ENCODE data around the gene MAP3K8.
"Not testable (repeated sequence)": the region's sequence is repeated elsewhere in the genome, so short reads cannot be mapped to it uniquely, and the experiment has no call there.

Gene MAP3K8

DNA sequence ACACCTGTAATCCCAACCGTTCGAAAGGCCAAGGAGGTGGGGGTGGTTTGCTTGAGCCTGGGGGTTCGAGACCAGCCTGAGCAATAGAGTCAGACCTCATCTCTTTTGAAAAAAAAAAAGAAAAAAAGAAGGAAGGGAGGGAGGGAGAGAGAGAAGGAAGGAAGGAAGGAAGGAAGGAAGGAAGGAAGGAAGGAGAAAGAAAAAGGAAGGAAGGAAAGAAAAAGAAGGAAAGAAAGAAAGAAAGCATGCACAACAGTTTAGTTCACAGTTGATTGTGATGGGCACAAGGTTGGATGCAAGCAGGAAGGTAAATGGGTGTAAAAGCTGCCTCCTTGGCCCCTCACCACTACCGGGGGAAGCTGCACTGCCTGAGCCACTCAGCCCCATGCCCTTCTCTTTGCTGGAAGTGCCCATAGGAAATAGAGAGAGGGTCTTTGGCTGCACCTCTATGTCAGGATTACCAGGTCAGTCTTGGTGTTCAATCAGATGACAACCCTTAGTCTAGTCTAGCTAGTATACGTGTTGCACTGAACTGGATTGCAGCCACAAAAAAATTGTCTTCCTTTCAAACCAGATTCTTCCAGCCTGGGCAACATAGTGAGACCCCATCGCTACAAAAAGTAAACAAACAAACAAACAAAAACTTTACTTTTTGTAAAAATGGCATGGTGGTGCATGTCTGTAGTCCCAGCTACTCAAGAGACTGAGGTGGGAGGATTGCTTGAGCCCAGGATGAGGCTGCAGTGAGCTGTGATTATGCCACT, 20.0 kb downstream of the MAP3K8 start:
- FAIRE-seq, result no peak

DNA sequence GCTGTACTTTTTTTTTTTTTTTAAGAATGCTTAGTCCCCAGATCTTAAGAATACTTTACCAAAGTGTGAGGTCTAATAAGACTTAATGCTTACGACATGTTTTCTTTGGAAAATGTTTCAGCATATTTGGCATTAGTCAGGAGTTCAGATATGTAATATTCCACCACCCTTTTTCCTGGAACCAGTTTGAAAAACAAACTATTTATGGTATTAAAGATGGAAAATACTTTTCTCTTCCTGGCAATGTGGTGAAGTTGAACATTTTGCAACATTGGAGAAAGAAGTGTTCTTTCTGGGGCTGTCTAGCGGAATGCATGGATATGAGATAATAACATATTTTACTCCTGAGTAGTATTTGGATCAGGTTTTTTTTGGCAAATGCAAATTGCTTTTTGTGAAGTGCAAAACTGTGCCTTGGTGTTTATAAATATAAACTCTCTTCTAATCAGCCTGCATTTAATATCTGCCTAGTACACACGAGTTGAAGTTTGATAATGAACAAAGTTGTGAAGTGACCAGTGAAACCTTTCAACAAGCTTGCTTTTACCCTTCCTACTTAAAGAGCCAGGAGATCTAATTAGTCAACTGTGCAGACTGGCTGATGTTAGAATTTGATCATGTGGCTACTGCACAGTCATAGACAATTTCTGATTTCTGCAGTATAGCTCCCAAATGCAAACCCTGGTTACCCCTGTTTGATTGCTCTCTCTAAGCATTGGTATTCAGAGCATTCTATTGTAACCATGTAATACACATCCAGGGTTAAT, 20.9 kb downstream of the MAP3K8 start:
- FAIRE-seq, result no peak

DNA sequence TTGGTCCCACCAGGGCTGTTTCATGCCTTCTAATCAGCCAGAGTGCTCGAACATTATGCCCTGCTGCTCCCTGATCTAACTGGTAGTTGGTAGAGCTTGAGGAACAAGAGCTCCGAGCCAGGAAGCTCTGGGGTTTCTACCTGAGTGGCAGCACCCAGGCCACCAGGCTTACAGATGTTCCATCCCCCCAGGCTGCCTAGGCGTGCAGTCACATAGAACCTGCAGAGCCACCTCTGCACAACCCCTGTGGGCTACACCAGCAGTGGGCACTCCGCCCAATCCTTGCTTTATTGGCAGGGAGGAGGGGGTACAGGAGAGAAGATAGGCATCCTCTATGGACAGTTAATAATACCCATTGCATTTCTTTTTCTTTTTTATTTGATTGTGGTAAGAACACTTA, 21.8 kb downstream of the MAP3K8 start:
- no peak for FAIRE-seq

DNA sequence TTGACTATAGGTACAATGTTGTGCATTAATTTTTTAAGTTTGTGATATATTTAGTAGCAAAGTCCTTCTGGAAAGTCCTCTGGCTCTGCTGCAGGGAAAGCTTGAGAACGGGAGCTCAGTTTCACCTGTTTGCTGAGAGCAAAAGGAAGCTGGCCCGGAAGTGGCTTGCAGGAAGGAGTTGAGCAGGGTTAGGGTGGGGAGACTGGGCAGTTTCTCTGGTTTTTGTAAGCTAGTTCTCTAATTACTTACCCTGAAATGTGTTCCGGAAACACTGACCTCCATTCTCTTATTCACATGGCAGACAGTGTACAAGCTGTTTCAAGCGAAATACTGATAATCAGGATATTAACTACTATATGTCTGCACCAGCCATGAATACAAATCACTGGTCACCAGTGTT, 22.3 kb downstream of the MAP3K8 start:
- no peak for FAIRE-seq

DNA sequence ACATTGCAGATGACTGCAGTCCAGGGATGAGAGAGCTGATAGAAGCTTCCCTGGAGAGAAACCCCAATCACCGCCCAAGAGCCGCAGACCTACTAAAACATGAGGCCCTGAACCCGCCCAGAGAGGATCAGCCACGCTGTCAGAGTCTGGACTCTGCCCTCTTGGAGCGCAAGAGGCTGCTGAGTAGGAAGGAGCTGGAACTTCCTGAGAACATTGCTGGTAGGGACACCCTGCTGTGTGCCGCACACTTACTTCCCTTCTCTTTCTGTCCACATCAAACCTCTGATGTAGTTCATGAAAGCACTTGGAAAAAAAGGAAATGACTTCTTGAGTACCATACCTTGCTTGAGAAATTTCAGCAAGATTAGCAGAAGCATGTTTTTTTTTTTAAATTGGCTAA, 25.3 kb downstream of the MAP3K8 start:
- no peak for FAIRE-seq

DNA sequence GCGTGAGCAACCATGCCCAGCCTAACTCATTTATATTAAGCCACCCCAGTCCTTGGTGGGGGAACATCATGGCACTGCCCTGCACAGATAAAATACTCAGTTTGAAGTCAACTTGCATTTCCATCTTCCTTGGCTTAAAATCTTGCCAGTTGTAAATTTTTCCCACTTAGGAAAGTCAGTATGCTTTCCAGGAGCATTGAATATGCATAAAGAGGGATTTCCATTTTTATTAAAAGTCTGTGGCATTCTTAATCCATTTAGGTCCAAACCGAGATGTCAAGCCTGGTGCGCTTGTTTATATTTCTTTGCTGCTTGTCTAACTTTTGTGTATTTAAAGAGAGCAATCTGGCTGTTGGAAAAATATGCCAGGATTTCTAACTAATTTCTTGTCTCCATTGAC, 26.1 kb downstream of the MAP3K8 start:
- no peak for FAIRE-seq

DNA sequence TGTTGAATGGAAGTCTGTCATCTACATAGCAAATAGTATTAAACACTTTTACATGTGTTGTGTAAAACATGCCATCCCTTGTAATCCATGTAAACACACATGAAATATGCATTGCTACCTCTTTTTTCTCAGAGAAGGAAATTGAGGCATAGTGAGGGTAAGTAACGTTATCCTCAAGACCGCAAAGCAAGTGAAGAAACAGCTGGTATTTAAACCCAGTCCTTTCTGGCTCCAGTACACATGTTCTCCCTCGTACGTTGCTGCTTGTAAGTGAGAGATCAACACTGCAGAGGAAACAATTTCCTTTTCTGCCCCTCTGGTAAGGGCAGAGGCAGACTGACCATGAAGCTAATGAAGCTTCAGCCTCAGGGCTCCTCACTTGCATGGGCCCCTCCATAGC, 28.5 kb downstream of the MAP3K8 start:
- FAIRE-seq, result no peak

DNA sequence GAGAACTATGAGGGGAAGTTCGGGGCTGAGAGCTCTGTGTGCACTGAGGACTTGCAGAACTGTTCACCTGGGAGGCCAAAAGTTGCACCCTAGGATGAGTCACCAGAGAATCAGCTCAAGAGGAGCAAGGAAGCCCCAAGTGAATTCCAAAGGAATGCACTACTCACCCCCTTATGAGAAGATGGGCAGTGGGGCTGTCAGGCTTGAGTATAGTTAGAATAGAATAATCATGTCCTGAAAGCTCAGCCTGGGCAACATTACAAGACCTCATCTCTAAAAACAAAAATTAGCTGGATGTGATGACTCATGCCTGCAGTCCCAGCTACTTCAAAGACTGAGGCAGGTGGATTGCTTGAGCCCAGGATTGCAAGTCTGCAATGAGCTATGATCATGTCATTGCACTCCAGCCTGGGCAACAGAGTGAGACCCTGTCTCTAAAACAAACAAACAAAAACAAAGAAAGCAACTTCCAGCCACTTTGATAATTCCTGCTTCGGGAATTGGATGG, 30.0 kb downstream of the MAP3K8 start:
- FAIRE-seq, result no peak

DNA sequence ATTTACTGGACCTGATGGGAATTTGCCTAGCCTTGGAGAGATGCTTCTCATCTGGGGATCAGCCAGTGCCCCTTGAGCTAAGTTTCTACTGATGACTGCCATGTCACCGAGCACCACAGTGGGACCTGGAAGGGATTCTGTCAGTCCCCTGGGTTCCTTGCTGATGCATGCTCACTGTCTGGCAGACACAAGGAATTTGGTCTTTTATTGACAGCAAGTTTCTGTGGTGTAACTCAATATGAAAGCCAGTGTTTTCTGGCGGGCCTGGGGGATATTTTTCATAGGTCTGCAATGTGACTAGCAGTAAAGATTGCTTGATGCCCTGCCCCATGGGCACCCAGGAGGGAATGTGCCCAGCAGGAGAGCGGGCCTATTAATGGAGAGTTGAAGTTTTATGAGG, 30.7 kb downstream of the MAP3K8 start:
- no peak for FAIRE-seq

DNA sequence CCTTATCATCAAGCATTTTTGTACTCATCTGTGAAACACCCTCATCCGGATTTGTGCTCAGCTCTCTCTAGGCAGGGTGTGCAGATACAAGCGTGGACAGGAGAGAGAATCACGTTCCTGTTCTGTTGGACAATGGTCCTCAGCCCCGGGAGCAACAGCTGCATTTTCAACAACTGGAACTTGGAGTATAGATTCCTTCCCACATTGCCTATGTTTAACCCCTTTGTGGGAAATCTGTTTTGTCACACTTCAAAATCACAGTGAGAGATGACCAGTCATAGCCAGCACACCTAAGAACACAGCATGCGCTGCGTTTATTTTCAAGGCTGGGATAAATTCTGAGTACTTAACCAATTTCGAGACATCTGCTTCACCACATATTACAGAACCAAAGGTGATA, 32.5 kb downstream of the MAP3K8 start:
- FAIRE-seq, result no peak

DNA sequence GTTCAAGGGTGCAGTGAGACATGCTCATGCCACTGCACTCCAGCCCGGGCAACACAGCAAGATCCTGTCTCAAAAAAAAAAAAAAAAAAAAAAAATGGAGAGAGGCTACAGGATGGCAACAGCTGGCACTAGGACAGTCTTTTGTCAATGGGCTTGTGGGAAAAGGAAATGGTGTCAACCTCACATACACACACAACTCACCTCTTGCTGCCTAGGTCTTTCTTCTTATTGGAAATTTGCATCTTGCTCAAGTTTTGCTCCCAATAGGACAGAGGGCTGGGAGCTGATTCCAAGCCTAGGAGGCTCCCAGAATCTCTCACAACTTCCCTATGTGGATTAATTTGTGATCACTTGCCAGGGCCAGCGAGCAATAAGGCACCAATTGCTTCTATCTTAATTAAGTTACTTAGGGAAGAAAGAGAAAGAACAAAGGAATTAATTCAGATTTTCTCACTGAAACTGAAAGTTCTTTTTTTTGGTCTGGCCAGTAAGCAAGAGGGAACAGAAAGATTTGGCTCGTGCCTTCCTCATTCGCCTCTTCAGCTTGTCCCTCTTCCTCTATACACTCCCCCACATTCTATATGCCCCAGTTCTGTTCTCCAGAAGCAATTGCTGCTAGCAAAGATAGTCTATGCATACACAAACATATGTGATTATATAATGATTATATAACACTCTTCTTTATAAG, 33.8 kb downstream of the MAP3K8 start:
- FAIRE-seq, result no peak

DNA sequence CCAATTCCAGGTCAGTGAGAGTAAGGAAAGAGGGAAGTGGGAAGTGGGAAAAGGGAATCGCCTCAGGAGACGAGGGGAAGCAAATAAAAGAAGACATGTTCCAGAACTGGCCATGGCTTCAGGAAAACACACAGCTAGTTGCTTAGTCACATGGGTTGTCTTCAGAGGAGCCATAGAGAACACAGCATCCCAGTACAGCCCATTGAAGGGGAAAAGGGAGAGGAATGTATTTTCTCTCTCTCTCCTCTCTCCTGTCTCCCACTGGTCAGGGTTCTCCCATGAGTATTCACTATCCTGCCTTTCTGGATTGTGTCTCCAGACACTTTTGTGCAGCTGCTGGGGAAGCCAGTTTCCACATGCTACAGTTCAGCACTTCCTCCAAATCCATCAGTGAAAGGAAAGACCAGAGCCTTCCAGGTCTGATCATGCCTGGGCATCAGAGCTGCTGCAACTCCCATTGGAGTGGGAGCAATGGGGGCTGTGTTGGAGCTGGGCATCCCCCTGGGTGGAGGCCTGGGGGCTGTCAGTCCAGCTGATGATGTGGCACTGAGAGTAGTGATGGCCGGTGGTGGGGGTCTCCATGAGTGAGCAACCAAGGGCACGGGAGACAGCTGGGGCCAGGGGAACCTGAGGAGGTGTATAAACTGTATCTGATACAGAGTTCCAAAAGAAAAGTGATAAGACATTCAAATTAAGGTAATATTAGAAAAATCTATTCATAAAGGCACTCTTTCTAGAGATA, 38.6 kb downstream of the MAP3K8 start:
- no peak for FAIRE-seq

DNA sequence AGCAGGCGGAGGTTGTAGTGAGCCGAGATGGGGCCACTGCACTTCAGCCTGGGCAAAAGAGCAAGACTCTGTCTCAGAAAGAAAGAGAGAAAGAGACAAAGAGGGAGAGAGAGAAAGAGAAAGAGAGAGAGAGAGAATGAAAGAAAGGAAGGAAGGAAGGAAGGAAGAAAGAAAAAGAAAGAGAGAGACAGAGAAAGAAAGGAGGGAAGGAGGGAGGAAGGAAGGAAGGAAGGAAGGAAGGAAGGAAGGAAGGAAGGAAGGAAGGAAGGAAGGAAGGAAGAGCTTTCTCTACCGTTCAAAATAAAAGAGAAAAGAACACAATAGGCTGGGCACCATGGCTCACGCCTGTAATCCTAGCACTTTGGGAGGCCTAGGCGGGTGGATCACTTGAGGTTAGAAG, 41.5 kb downstream of the MAP3K8 start:
- not testable (repeated sequence) for FAIRE-seq

DNA sequence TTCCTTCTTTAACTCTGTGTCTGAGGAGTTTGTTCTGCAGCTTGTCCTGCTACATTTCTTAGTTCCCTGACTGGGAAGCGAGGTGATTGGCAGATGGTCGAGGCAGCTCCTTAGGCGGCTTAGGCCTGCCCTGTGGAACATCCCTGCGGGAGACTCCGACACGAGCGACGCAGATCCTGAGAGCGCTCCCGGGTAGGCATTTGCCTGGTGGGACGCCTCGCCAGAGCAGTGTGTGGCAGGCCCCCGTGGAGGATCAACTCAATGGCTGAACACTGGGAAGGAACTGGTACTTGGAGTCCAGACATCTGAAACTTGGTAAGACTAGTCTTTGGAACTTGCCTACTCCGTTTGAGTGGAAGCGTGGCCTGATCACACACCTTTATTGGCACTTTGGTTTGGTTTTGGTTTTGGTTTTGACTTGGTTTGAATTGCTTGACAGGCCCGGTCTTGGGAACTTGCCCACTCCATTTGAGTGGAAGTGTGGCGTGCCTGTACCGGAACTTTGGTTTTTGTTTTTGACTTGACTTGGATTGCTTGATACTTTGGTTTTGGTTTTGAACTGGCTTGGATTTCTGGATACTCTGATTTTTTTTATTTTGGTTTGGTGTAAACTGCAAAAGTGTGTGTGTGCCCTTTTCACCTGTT, 42.6 kb downstream of the MAP3K8 start:
- no peak for FAIRE-seq

DNA sequence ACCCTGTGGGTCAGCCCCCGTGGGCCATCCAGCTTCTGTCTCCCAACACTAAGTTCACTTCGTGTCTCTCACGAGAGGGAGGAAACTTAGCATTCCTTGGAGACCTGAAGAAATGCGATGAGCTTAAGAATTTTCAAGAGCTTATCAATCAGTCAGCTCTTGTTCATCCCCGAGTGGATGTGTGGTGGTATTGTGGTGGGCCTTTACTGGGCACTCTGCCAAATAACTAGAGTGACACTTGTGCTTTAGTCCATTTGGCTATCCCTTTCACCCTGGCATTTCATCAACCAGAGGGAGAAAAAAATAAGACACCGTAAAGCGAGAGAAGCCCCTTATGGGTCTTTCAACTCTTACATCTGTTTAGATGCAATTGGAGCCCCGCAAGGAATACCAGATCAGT, 45.5 kb downstream of the MAP3K8 start:
- FAIRE-seq, result not testable (repeated sequence)

DNA sequence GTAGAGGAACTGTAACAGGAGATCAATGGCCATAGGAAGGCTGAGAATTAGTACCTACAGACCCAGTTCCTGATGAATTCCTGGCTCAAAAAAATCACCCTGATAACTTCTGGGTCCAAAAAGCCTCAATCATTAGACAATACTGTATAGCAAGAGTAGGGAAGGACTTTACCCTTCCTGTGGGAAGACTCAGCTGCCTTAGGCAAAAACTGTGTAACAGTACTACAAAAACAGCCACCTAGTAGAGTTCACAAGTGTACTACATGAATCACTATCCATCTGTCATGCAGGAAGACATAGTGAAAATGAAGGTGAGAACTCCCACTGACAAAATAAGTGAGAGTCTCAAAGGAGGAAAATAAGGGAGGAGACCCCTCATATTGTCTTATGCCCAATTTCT, 47.6 kb downstream of the MAP3K8 start:
- no peak for FAIRE-seq

DNA sequence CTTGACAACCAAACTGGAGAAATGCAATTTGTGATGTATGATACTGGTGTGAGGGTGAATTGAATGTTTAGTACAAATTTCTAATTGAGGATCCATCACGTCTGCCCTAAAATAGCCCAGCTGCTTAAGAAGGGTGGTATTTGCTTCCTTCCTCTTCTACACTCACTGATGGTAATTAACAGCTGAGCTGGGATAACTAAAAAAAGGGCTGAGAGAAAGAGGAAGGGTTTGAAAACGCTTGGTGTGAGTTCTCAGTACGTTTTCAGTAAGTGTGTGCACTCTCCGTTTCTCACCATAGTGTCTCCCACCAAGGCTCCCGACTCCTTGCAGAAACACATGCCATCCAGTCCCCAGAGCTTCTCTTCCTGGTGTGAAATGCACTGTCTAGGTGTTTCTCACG, 54.3 kb downstream of the MAP3K8 start:
- no peak for FAIRE-seq

DNA sequence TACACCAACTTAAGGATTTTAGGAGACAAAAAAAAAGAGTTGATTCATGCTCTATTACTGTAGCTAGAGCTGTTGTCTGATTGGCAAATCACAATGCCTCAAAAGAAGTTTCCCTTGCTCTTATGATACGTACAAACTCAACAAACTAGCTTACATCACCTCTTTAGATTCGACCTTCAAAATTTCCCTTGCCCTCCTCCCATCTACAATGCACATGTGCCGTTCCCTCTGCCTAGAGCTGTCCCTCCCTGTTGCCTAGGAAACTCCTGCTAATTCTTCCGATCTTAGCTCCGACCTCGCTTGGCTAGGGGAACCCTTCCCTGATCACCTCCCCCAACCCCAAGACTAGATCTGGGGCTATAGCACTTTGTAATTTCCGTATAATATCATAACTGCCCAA, 55.4 kb downstream of the MAP3K8 start:
- no peak for FAIRE-seq

DNA sequence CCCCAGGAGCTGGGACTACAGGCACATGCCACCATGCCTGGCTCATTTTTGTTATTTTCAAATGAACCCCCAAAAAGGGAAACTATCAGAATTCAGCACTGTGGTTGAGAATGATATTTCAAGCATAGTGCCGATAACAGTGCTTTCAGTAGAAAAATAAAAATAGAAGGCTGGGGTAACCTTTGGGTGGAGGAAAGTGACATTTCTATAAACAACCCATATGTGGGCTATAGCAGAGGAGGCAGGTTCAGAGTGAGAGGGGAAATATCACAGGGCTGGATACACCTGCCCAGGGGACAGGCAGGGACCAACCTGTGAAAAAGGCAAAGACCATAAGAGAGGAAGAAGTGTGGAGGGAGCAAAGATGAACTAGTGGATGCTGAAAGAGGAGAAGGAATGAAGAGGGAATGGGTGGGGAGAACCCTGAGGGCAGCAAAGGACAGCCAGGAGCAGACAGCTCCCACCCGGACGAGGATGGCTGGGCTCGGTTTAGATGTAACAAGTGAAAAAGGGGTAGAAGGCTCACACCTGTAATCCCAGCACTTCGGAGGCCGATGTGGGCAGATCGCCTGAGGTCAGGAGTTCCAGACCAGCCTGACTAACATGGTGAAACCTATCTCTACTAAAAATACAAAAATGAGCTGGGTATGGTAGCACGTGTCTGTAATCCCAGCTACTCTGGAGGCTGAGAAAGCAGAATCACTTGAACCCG, 56.5 kb downstream of the MAP3K8 start:
- no peak for FAIRE-seq

DNA sequence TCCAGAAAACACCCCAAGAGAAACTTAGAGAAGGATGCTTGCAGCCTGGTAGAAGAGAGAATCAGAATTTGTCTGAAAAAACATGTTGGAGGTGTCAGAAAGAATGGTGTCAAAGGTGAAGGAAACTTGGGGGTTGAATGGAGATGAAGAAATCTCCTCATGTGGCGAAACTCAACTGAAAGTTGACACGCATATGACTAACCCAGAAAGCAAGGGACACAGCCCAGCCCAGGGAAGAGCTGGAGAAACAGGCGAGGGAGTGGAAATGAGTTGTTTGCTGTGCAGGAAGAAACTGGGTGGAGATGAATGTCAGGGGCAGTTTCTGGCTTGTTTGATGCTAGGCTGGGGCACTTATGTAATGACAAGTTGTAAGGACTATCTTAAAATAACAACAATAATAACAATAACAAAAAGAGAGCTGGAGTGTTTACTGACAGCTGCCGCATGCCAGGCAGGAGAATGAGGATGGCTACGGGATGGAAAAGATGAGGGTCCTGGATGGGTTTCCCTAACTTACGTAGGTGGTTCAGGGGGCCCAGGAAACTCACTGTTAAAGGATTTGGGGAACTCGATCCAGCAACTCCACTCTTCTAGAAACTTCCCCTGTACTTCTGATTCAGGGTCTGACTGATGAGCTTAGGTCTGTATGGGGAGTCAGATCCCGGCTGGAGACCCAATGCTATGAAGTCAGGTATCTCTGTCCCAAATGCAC, 57.4 kb downstream of the MAP3K8 start:
- FAIRE-seq, result no peak

DNA sequence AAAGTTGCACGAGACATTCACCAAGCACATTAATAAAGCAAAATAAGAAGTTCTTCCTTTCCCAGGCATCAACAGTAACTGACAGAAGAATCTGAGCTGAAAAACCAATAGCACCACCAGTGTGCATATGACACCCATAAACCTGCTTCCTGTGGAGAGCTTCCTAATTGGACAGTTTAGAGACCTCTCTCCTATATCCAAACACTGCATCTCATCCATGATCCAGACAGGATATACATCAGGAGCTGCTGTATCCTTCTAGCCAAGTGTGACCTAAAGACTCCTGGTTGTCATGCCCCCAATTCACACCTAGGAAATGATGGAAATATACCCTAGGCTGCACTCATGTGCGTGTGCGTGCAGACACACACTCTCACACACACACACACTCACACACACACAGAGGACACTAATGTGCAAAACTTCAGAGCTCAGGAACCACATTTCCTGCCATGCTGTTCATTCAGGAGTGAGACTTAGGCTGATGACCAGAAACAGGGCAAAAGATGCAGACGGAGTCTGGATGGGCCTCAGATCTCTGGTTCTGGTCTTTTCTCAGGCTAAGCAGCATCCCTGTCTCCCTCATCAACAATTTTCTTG, 58.0 kb downstream of the MAP3K8 start:
- no peak for FAIRE-seq
